Activated CD8-positive, alpha-beta memory T cell treated with anti-CD3 and anti-CD28 coated beads, Interleukin-2, amount 50 U/mL, for 48 hours (primary cell): ENCODE results near the gene PPP1CA.
"Not testable (repeated sequence)": the region's sequence is repeated elsewhere in the genome, so short reads cannot be mapped to it uniquely, and the experiment has no call there.

ENCODE experiments used
- DNase-seq: peaks from one replicate; pipeline ENCODE4 v3.0.0-alpha.2; 2020

The PPP1CA gene

DNA sequence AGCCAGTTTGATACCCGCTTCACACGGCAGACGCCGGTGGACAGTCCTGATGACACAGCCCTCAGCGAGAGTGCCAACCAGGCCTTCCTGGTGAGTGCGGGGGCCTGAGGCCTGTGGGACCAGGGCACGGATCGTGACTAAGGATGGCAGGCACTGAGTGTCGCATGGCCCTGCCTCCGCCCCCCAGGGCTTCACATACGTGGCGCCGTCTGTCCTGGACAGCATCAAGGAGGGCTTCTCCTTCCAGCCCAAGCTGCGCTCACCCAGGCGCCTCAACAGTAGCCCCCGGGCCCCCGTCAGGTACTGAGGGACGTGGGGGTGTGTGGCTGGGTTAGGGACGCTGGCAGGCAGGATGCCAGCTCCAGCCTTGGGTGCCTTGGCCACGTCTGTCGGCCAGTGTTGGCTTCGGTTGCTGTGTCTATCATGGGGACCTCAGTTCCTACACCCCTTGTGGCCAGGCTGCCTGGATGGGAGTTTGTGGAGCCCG lies 32.8 kb upstream of the PPP1CA start:
- peak; percentile 79 for DNase-seq

DNA sequence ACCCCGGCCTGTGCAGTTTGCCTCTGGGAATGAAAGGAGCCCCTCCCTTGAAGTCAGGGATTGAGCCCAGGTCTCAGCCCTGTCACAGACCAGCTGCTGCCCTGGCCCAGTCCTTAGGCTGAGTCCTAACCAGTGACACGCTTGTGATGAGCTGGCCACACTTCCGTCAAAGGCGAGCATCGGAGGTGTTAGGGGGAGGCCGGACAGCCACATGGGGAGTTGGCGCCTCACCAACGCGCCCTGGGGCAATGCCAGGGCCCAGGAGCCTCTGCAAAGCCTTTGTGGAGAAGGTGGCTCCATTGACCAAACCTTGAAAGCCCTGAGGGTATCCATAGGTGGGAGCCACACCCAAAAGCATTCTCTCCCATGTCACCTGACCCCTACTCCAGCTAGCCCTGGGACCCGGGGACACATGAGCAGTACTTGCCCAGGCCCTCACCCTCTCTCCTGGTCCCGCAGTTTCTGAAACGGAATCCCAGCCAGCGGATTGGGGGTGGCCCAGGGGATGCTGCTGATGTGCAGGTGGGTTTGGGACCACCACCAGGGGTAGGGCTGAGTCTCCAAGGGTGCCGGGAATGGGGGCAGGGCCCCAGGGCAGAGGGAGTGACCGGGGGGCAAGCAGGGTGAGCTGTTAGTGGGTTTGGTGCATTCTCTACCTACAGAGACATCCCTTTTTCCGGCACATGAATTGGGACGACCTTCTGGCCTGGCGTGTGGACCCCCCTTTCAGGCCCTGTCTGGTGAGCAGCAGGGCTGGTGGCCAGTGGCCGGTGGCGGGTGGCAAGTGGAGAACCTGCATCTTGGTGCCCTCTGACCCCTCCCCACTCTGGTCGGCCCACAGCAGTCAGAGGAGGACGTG lies 32.1 kb upstream of the PPP1CA start:
- DNase-seq: no peak

DNA sequence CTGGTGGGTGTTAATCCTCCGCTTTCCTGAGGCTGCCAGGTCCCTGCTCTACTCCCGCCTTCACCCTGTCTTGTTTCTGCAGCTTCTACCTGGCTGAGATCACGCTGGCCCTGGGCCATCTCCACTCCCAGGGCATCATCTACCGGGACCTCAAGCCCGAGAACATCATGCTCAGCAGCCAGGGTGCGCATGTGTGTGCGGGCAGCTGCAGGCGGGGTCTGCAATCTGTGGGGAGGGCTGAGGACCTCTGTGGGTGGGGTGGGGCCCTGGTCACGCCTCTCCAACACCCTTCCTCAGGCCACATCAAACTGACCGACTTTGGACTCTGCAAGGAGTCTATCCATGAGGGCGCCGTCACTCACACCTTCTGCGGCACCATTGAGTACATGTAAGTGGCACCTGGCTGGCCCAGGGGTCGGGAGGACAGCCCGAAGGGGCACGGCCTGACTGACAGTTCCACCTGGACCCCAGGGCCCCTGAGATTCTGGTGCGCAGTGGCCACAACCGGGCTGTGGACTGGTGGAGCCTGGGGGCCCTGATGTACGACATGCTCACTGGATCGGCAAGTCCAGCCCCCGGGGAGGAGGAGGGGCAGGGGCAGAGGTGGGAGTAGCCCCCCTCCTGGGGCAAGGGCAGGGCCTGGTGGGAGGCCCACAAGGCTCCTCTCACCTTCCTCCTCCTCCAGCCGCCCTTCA lies 31.1 kb upstream of the PPP1CA start:
- no peak for DNase-seq

DNA sequence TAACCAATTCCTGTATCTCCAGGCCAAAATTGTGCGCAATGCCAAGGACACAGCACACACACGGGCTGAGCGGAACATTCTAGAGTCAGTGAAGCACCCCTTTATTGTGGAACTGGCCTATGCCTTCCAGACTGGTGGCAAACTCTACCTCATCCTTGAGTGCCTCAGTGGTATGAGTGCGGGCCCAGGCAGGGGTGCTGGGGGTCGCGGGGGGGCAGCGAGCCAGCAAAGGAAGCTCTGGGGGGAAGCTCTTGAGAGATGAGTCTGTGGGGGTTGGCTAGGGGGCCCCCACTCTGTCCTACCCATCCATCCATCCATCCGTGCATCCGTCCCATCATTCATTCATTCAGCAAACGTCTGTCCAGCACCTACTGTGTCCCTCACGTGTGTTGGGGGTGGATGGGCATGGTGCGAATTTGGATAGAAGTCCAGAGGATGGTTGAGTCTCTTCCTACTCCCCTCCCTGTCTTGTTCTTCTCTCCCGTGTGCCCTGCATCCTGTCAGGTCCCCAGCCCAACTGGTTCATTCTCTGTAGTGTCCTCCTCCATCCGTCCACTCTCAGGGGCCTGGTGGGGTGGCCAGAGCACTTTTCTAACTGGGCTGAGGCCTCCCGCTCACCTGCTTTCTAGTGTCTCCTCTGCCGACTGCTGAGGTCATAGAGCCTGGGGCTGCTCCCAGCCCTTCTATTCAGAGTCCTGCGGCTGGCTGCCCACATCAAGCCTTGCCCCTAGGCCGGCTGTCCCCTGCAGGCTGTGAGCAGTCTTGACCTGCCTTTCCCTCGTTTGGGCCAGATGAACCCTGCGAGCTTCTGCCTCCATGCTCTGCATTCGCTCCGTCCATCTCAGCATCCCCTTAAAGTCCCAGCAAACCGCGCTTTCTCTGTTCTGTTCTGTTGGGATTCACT lies 29.9 kb upstream of the PPP1CA start:
- no peak for DNase-seq

DNA sequence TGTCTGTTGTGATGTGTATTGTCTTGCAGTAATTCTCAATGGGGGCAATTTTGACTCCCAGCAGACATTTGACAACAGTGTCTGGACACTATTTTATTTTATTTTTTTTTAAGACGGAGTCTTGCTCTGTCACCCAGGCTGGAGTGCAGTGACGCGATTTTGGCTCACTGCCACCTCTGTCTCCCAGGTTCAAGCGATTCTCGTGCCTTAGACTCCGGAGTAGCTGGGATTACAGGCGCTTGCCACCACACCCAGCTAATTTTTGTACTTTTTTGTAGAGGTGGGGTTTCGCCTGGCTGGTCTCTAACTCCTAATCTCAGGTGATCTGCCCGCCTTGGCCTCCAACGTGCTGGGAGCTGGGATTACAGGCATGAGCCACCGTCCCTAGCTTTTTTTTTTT lies 28.1 kb upstream of the PPP1CA start:
- DNase-seq: no peak

DNA sequence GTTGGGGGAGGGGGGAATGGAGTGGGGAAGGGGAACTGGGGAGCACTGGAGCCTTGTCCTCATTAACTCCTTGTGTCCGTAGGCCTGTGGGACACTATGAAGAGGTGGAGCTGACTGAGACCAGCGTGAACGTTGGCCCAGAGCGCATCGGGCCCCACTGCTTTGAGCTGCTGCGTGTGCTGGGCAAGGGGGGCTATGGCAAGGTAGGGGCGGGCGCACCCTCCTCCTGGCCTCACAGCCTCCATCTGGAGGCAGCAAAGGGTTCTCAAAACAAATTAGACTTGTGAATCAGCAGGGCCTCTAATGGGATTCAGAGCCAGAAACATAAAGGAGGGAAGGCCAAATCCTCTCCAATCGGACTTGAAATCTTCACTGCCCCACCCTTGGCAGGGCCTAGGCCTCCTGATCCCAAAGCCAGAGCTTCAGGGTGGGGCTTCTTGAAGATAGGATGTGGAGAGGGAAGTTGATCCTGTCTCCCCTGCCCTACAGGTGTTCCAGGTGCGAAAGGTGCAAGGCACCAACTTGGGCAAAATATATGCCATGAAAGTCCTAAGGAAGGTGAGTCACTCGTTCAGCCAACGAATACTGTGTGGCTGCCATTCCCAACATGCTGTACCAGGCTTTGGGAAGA lies 27.5 kb upstream of the PPP1CA start:
- DNase-seq: no peak

DNA sequence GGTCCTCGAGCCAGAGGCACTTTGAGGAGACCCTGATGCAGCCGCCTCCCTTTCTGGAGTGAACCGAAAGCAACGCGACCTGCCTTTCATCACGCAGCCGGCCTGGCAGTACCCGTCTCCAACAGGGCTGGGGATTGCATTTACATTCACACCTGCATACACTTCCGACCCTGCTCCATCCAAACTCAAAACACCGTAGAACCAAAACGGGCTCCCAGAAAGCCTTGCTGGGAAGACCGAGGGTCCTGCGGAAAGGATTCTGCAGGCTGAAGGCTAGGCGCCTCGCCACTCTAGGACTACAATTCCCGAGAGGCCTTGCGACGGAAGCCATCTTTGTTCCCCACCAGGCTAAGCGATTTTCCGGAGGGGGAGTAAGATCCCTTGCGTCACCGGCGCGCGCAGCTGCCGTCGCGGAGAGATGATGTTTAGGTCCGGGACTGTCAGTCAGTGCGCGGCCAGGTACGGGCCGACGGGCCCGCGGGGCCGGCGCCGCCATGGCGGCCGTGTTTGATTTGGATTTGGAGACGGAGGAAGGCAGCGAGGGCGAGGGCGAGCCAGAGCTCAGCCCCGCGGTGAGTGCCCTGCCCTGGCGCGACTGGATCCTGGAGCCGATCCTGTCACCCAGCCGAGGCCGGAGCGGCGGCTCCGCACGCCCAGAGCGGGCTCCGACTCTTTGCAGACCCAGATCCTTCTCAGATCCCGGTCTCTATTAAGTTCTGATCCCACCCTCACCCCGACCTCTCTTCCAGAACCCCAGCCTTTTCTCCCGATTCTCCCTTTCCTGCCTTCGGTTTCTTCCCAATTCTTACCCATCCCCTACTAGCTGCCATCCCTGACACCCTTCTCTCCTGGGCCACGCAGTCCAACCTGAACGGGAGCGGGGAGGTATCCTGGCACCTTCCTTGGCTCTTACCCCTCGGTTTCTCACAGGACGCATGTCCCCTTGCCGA lies 26.7 kb upstream of the PPP1CA start, which contains the start of gene RPS6KB2:
Gene RPS6KB2, plus strand, starts transcription at position 443 of the 950 bp plus-strand sequence. Its CDS starts 52 bp downstream, at position 495.
- DNase-seq: peak; percentile 100

DNA sequence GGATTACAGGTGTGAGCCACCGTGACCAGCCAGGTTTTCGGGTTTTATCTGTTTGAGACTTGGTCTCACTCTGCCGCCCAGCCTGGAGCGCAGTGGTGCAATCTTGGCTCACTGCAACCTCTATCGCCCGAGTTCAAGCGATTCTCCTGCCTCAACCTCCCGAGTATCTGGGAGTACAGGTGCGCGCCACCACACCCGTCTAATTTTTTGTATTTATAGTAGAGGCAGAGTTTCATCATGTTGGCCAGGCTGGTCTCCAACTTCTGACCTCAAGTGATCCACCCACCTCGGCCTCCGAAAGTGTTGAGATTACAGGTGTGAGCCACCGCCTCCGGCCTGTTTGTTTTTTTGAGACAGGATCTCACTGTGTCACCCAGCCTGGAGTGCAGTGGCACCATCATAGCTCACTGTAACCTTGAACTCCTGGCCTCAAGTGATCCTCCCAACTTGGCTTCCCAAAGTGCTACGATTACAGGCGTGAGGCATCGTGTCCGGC lies 25.8 kb upstream of the PPP1CA start:
- not testable (repeated sequence) for DNase-seq

DNA sequence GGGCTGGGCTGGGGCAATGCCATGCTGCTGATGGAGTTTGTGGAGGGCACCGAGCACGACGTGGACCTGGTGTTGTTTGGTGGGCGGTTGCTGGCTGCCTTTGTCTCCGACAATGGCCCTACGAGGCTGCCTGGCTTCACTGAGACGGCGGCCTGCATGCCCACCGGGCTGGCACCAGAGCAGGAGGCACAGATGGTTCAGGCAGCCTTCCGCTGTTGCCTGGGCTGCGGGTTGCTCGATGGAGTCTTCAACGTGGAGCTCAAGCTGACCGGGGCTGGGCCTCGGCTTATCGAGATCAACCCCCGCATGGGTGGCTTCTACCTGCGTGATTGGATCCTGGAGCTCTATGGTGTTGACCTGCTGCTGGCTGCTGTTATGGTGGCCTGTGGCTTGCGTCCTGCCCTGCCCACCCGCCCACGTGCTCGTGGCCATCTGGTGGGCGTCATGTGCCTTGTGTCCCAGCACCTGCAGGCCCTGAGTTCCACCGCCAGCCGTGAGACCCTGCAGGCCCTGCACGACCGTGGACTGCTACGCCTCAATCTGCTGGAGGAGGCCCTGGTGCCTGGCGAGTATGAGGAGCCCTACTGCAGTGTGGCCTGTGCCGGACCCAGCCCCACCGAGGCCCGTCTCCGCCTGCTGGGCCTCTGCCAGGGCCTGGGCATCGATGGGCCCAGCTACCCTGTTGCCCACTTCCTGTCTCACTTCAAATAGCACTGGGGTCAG lies 22.4 kb upstream of the PPP1CA start:
- DNase-seq: no peak

DNA sequence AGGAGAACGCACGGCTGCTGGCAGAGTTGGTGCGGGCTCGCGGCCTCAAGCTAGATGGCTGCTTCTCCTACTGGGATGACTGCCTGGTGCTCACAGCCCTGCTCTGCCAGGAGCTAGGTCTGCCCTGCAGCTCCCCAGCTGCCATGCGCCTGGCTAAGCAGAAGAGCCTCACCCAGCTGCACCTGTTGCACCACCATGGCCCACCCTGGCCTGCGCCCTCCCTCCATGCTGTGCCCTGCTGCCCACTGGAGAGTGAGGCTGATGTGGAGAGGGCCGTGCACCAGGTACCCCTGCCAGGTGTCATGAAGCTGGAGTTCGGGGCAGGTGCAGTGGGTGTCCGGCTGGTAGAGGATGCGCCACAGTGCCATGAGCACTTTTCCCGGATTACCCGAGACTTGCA lies 21.8 kb upstream of the PPP1CA start:
- DNase-seq: no peak

DNA sequence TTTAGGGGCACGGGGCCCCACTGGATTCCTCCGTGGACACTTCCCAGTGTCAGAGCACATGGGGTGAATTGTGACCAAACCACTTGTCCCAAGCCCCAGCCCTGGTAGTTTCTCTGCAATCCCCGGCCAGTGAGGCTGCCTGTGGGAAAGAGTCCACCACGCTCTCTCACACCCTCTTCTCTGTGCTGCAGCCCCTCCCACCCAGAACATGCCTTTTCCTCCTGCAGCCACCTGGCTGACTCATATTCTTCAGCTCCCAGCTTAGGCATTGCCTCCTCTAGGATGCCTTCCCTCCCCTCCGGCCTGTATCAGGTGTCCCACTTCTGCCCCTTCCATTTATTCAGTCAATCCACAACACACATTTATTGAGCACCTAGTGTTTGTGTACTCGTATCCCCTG lies 21.2 kb upstream of the PPP1CA start:
- DNase-seq: no peak

DNA sequence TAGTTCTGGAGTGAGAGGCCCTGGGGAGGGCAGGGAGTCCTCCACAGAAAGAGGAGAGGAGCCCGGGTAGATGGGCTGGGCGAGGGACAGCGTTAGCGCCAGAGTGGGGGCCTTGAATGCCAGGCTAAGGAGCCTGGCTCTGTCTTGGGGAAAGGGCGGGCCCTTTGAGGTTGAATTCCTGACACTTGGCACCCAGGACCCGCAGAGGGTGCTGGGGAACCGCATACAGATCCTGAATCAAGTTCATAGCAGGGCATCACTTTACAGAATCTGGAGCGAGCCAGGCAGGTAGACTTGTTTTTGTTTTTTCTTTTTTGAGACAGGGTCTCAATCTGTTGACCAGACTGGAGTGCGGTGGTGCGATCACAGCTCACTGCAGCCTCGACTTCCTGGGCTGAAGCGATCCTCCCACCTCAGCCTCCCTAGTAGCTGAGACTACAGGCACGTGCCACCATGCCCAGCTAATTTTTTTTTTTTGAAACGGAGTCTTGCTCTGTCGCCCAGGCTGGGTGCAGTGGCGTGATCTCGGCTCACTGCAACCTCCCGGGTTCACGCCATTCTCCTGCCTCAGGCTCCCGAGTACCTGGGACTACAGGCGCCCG lies 19.9 kb upstream of the PPP1CA start:
- DNase-seq: no peak

DNA sequence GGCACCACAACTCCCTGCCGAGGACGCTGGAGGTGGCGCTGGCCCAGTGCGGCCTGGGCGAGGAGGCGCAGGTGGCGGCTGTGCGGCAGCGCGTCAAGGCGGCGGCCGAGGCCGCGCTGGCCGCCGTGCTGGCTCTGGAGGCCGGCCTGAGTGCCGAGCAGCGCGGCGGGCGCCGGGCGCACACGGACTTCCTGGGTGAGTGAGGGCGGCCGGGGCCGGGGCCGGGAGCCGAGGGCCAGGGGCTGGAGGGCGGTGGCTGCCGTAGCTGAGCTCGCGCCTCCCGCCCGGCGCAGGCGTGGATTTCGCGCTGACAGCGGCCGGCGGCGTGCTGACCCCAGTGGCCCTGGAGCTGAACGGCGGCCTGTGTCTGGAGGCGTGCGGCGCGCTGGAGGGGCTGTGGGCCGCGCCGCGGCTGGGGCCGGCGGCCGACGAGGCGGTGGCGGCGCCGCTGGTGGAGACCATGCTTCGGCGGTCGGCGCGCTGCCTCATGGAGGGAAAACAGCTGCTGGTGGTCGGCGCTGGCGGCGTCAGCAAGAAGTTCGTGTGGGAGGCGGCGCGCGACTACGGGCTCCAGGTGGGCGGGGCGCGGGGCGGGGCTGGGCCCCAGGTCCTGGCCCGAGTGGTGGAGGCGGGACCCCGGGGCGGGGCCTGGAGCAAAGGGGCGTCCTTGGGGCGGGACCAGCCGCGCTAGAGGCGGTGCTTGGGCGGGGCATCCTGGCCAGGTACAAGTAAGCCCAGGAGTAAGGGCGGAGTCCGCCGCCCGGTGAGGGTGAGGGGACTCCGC lies 19.2 kb upstream of the PPP1CA start:
- peak; percentile 100 for DNase-seq

DNA sequence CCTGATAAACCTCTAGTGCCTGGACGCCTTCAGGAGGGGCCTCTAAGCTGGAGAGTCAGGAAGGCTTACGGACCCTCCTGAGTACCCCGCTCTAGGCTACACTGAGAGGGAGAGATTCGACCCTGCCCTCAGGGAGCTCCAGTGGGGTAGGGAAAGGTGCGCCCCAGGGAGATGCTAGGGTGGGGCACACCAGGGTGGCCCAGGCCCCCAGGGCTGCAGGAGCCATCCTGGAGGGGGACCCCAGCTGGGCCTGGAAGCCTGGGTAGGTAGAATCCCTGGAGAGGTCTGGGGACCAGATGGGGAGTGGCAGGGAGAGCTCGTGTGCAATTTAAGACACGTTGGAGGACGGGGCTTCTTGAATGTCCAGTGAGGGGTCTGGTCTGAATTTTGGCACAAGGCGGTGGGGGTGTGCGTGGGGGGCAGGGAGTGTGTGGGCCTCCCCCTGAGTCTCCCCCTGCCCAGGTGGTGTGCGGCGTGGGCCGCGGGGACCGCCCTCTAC lies 18.5 kb upstream of the PPP1CA start:
- peak; percentile 65 for DNase-seq

DNA sequence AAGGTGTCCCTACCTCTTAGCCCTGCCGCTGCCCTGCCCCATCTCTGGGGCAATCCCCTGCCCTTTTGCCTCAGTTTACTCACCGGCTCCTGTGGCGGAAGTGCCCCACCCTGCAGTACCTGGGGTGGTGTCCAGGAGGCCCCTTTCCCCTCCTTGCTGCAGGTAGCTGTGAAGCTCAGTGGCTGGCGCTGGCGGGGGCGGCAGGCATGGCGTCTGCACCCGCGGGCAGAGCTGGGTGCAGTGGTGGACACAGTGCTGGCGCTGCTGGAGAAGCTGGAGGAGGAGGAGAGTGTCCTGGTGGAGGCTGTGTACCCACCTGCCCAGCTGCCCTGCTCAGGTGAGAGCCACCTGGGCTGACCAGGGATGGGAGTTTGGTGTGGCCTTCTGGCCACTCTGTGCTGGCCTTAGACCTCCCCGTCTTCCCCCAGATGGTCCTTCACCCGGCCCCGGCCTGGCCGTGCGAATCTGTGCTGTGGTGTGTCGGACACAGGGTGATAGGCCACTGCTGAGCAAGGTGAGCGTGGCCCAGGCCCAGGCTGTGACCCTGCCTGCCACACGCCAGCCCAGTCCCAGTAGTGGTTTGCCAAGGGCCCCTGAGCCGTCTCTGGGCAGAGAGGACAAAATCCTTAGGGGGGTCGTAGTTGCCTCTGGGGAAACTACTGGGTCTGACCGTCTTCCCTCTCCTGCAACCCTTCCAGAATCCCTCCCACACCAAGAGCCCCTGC lies 17.8 kb upstream of the PPP1CA start:
- peak; percentile 63 for DNase-seq

DNA sequence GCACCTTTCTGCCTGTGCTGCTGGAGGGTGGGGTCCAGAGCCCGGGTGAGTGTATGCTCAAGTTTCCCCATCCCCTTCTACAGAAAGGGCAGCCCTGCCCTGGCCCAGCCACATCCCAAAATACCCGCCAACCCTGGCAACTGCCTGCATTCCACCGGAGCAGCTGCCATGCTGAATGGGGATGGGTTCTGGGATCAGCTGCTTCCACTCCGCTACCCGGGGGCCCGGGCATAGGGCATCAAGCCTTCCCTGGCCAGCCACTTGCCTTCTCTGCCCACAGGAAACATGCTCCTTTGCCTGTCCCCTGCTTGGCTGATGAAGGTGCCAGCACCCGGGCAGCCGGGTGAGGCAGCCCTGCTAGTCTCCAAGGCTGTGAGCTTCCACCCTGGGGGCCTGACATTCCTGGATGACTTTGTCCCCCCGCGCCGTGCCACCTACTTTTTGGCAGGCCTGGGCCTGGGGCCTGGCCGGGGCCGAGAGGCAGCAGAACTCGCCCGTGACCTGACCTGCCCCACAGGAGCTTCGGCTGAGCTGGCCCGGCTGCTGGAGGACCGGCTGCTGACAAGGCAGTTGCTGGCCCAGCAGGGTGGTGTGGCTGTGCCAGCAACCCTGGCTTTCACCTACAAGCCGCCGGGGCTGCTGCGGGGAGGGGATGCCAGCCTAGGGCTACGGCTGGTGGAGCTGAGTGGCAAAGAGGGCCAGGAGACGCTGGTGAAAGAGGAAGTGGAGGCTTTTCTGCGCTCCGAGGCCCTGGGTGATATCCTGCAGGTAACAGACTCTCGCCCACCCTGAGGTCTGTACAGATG lies 17.0 kb upstream of the PPP1CA start:
- DNase-seq: peak; percentile 71

DNA sequence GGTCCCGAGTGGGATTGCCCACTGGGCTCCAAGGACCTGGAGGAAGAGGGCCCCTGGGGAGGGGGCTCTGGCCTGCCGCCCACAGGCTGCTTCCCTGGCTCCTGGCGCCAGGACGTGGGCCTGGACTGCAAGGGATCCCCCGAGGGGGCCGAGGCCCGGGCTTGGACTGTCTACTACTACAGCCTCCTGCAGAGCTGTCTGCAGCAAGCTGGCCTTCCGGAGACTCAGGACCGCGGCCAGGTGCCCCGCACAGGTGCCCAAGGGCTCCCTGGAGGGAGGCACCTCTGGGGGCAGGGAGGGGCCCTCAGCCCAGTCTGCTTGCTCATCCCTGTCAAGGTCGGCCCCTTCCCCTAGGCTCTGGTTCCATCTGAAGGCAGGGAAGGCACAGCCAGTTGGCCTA lies 15.8 kb upstream of the PPP1CA start:
- DNase-seq: no peak
